HEK293 (cell line): Measurements from ENCODE around the gene ARL3.
A peak's percentile ranks its signal among the peaks of the same experiment; 100 is the strongest.
"Not testable (repeated sequence)": the region's sequence is repeated elsewhere in the genome, so short reads cannot be mapped to it uniquely, and the experiment has no call there.

Experiments
- CTCF ChIA-PET: fragments of 350-600 bp; formaldehyde crosslinking; extraction: SDS; loops from one replicate; lab custom pipeline; 2021; ENCODE audit warnings: antibody characterized with exemption; lab: Yijun Ruan, JAX
- POLR2A ChIA-PET: fragments of 300-600 bp; formaldehyde crosslinking; extraction: SDS; loops from one replicate; lab custom pipeline; 2020; ENCODE audit warnings: antibody characterized with exemption, inconsistent platforms; lab: Yijun Ruan, JAX
- H3K27ac ChIP-seq: fragments of 200-500 bp; sonication (Bioruptor generic); 2 replicates; pipeline ENCODE4 v1.5.1; 2014; ENCODE audit warnings: low read depth, low read length, control low read depth, inconsistent platforms; ENCODE audit errors: extremely low read depth
- H3K36me3 ChIP-seq, 2 experiments: fragments of 200-500 bp in 1 of 2; sonication (Bioruptor generic) in 1 of 2; 1 replicate in 1 of 2; 2 replicates in 1 of 2; pipeline ENCODE4 v1.5.1; 2014 to 2017; ENCODE audit warnings: inconsistent platforms in 2 of 2, low read length in 2 of 2; ENCODE audit not compliant: control insufficient read depth in 2 of 2, insufficient read depth in 1 of 2
- H3K4me1 ChIP-seq: fragments of 200-500 bp; sonication (Bioruptor generic); 2 replicates; pipeline ENCODE4 v1.5.1; 2014; ENCODE audit warnings: mild to moderate bottlenecking, low read length, inconsistent platforms; ENCODE audit not compliant: control insufficient read depth, insufficient read depth
- H3K4me3 ChIP-seq: 2 replicates; pipeline ENCODE4 v1.5.1; 2011; ENCODE audit warnings: low read depth, mild to moderate bottlenecking, control low read depth, low read length, moderate library complexity
- H3K9me3 ChIP-seq: fragments of 200-500 bp; sonication (Bioruptor generic); 2 replicates; pipeline ENCODE4 v1.5.1; 2014; ENCODE audit warnings: low read depth, low read length, inconsistent platforms; ENCODE audit not compliant: control insufficient read depth, insufficient read depth
- FEZF1 ChIP-seq: fragments of 450-650 bp; formaldehyde crosslinking; IDR thresholded peaks from 2 replicates; pipeline ENCODE4 v1.5.1; 2016; ENCODE audit warnings: missing biosample characterization, missing genetic modification characterization
- GLIS1 ChIP-seq: fragments of 450-650 bp; formaldehyde crosslinking; IDR thresholded peaks from 2 replicates; pipeline ENCODE4 v1.5.1; 2016; ENCODE audit warnings: missing biosample characterization, missing genetic modification characterization
- KLF8 ChIP-seq: fragments of 450-650 bp; formaldehyde crosslinking; IDR thresholded peaks from 2 replicates; pipeline ENCODE4 v1.5.1; 2016; ENCODE audit warnings: missing biosample characterization, missing genetic modification characterization
- MYNN ChIP-seq: fragments of 450-650 bp; formaldehyde crosslinking; IDR thresholded peaks from 2 replicates; pipeline ENCODE4 v1.5.1; 2016; ENCODE audit warnings: missing biosample characterization, missing genetic modification characterization, borderline replicate concordance
- OSR2 ChIP-seq: fragments of 450-650 bp; formaldehyde crosslinking; IDR thresholded peaks from 2 replicates; pipeline ENCODE4 v1.5.1; 2016; ENCODE audit warnings: missing biosample characterization, missing genetic modification characterization
- TRIM28 ChIP-seq: IDR thresholded peaks from 2 replicates; pipeline ENCODE4 v1.6.1; 2011; ENCODE audit warnings: low read length, control low read depth, borderline replicate concordance
- ZBTB7A ChIP-seq: fragments of 450-650 bp; formaldehyde crosslinking; IDR thresholded peaks from 2 replicates; pipeline ENCODE4 v1.5.1; 2016; ENCODE audit warnings: low read depth, missing biosample characterization, missing genetic modification characterization
- ZFHX2 ChIP-seq: fragments of 450-650 bp; formaldehyde crosslinking; conservative IDR thresholded peaks from 2 replicates; pipeline ENCODE4 v1.5.1; 2016; ENCODE audit warnings: missing biosample characterization, missing genetic modification characterization
- ZNF184 ChIP-seq: fragments of 450-650 bp; IDR thresholded peaks from 2 replicates; pipeline ENCODE4 v1.5.1; 2018; ENCODE audit warnings: missing biosample characterization, mild to moderate bottlenecking, missing genetic modification characterization
- ZNF248 ChIP-seq: fragments of 450-650 bp; formaldehyde crosslinking; IDR thresholded peaks from 2 replicates; pipeline ENCODE4 v1.5.1; 2017; ENCODE audit warnings: missing biosample characterization, missing genetic modification characterization
- ZNF266 ChIP-seq: fragments of 450-650 bp; formaldehyde crosslinking; IDR thresholded peaks from 2 replicates; pipeline ENCODE4 v1.5.1; 2016; ENCODE audit warnings: missing biosample characterization, missing genetic modification characterization, low read depth
- ZNF341 ChIP-seq: fragments of 450-650 bp; formaldehyde crosslinking; IDR thresholded peaks from 2 replicates; pipeline ENCODE4; 2016; ENCODE audit warnings: low read depth, missing biosample characterization, missing genetic modification characterization
- ZNF394 ChIP-seq: fragments of 450-650 bp; formaldehyde crosslinking; IDR thresholded peaks from 2 replicates; pipeline ENCODE4 v1.5.1; 2016; ENCODE audit warnings: missing biosample characterization, missing genetic modification characterization, mild to moderate bottlenecking, moderate library complexity, borderline replicate concordance
- ZNF433 ChIP-seq: fragments of 450-650 bp; formaldehyde crosslinking; IDR thresholded peaks from 2 replicates; pipeline ENCODE4 v1.5.1; 2016; ENCODE audit warnings: missing biosample characterization, missing genetic modification characterization, low read depth
- ZNF473 ChIP-seq: fragments of 450-650 bp; formaldehyde crosslinking; IDR thresholded peaks from 2 replicates; pipeline ENCODE4 v1.5.1; 2017; ENCODE audit warnings: missing biosample characterization, missing genetic modification characterization
- ZNF558 ChIP-seq: fragments of 450-650 bp; formaldehyde crosslinking; IDR thresholded peaks from 2 replicates; pipeline ENCODE4 v1.5.1; 2016; ENCODE audit warnings: missing biosample characterization, missing genetic modification characterization
- ZNF561 ChIP-seq: fragments of 450-650 bp; IDR thresholded peaks from 2 replicates; pipeline ENCODE4 v1.5.1; 2018; ENCODE audit warnings: missing biosample characterization, missing genetic modification characterization, borderline replicate concordance
- ZNF629 ChIP-seq: fragments of 450-650 bp; formaldehyde crosslinking; IDR thresholded peaks from 2 replicates; pipeline ENCODE4 v1.5.1; 2017; ENCODE audit warnings: missing biosample characterization, missing genetic modification characterization
- ZNF791 ChIP-seq: fragments of 450-650 bp; formaldehyde crosslinking; IDR thresholded peaks from 2 replicates; pipeline ENCODE4 v1.5.1; 2016; ENCODE audit warnings: missing biosample characterization, missing genetic modification characterization
- TF ChIP-seq, protein P1 (sequence below): fragments of 450-650 bp; formaldehyde crosslinking; IDR thresholded peaks from 2 replicates; pipeline ENCODE4 v1.5.1; 2016; ENCODE audit warnings: missing biosample characterization, missing genetic modification characterization, low read depth
- TF ChIP-seq, protein P2 (sequence below): fragments of 450-650 bp; formaldehyde crosslinking; IDR thresholded peaks from 2 replicates; pipeline ENCODE4 v1.5.1; 2017; ENCODE audit warnings: missing biosample characterization, mild to moderate bottlenecking, missing genetic modification characterization, moderate library complexity

Gene ARL3

DNA sequence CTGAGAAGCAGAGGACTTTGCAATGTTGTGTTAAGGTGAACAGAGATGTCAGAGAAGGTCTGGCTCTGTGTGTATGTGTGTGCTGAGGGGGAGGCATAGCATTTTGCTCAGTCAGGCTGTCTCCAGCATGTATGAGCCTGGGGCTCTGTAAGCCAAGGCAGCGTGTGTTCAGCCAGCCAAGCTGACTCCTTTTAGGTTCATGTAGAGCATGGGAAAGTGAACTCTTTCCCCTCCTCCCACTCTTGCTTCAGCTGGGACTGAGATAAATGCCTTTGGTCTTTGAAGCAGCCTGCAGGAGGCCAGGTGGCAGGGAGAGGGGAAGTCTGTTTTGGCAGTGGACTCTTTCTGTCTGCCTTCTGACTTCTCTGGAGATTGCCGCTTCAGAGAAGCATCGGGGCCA, 4.0 kb upstream of the ARL3 start (continued):
- TF ChIP-seq, protein P1, sequence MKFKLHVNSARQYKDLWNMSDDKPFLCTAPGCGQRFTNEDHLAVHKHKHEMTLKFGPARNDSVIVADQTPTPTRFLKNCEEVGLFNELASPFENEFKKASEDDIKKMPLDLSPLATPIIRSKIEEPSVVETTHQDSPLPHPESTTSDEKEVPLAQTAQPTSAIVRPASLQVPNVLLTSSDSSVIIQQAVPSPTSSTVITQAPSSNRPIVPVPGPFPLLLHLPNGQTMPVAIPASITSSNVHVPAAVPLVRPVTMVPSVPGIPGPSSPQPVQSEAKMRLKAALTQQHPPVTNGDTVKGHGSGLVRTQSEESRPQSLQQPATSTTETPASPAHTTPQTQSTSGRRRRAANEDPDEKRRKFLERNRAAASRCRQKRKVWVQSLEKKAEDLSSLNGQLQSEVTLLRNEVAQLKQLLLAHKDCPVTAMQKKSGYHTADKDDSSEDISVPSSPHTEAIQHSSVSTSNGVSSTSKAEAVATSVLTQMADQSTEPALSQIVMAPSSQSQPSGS (tag by site-specific recombination), result no peak
- no peak for TF ChIP-seq ZNF629 (tag by site-specific recombination)
- TF ChIP-seq ZNF433 (tag by site-specific recombination), result no peak
- TF ChIP-seq, protein P2, sequence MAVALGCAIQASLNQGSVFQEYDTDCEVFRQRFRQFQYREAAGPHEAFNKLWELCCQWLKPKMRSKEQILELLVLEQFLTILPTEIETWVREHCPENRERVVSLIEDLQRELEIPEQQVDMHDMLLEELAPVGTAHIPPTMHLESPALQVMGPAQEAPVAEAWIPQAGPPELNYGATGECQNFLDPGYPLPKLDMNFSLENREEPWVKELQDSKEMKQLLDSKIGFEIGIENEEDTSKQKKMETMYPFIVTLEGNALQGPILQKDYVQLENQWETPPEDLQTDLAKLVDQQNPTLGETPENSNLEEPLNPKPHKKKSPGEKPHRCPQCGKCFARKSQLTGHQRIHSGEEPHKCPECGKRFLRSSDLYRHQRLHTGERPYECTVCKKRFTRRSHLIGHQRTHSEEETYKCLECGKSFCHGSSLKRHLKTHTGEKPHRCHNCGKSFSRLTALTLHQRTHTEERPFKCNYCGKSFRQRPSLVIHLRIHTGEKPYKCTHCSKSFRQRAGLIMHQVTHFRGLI, result no peak
- TF ChIP-seq TRIM28, result peak; percentile 98
- no peak for TF ChIP-seq ZNF791 (tag by site-specific recombination)
- no peak for TF ChIP-seq ZNF473 (tag by site-specific recombination)
- TF ChIP-seq ZNF248 (tag by site-specific recombination), result no peak
- no peak for TF ChIP-seq ZBTB7A (tag by site-specific recombination)
- peak; percentile 37; the same call in 1 of the 2 replicates for TF ChIP-seq GLIS1 (tag by site-specific recombination)
- no peak for TF ChIP-seq MYNN (tag by site-specific recombination)
- TF ChIP-seq KLF8, result no peak
- TF ChIP-seq ZNF341 (tag by site-specific recombination), result no peak
- TF ChIP-seq ZNF561 (tag by site-specific recombination), result no peak
- 0 out of 2 replicates have a peak, but pooled peaks have one; percentile 19 for TF ChIP-seq ZFHX2 (tag by site-specific recombination)

DNA sequence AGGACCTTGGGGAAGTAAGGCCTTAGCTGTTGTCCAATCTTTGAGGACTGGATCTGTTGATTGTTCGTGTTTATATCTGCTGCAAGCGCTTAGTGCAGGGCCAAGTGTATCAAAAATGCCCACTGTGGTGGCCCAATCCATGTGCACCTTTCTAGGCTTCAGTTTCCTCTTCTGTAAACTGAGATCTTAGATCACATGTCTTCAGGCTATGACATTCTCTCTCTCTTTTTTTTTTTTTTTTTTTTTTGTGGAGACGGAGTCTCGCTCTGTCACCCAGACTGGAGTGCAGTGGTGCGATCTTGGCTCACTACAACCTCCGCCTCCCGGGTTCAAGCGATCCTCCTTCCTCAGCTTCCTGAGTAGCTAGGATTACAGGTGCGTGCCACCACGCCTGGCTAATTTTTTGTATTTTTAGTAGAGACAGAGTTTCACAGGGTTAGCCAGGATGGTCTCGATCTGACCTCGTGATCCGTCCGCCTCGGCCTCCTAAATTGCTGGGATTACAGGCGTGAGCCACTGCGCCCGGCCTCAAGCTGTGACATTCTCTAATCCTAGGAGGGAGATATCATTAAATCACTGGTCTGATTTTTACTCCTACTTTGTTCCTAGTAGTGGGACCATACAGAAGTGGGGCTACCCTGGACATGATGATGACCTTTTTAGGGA, 2.8 kb upstream of the ARL3 start:
- H3K9me3 ChIP-seq, H3K27ac ChIP-seq, H3K4me3 ChIP-seq, H3K36me3 ChIP-seq: not testable (repeated sequence)
- ChIA-PET POLR2A (interaction anchor here (0.7 kb wide), 1 partner anchor 154 kb away, joined by 4 read pairs; no protein-coding TSS in a partner anchor), CTCF (interaction anchor here (0.8 kb wide), 1 partner anchor 10 kb away, joined by 3 read pairs; no protein-coding TSS in a partner anchor)
- TF ChIP-seq ZNF184 (tag by site-specific recombination) (0 out of 2 replicates have a peak, but pooled peaks have one; percentile 46), OSR2 (tag by site-specific recombination) (0 out of 2 replicates have a peak, but pooled peaks have one; percentile 28)
- peaks cover 13% of the 10 kb centered on the region for H3K4me1 ChIP-seq

DNA sequence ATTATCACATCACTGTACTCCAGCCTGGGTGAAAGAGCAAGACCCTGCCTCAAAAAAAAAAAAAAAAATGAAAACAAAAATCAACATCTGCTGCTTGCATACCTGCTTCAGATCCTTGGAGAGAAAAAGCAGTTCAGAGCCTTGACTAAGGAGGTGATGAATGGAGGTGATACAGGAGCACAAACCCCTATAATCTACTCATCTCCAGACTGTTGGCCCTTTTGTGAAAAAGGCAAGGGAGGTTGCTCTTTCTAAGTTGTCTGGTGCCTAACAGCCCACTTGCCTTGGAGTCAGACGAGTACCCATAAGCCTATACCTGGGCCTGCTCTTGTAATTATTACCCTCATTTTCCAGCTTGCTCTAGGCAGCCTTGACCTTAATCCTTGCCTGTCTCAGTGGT, 1.7 kb upstream of the ARL3 start:
- CTCF ChIA-PET, result interaction anchor here (0.6 to 6.7 kb wide), 4 partner anchors 10 to 38 kb away, joined by 3 to 57 read pairs (median 5); no protein-coding TSS in a partner anchor
- peaks cover 17% of the 10 kb centered on the region for H3K4me1 ChIP-seq
- no peak for TF ChIP-seq ZNF394 (tag by site-specific recombination)
- no peak for TF ChIP-seq ZNF558 (tag by site-specific recombination)
- no peak for TF ChIP-seq ZNF266 (tag by site-specific recombination)
- TF ChIP-seq FEZF1 (tag by site-specific recombination), result peak; percentile 86
- TF ChIP-seq, all 188 proteins: peak for 1
- Histone ChIP-seq H3K36me3 (peaks cover 0 to 3% of the 10 kb centered on the region in 2 experiments; a peak in 2 of 3 replicates), H3K9me3 (no peaks in the 10 kb centered on the region), H3K4me3 (no peak overlapping the region), H3K27ac (no peak overlapping the region)
- POLR2A ChIA-PET, result interaction anchor here (0.8 to 1.7 kb wide), 2 partner anchors 14 to 31 kb away, joined by 5 to 11 read pairs; no protein-coding TSS in a partner anchor
